ENCODE data around the gene ARL6IP4. TPM values are rescaled to one million over a fixed set of nuclear protein-coding genes. Genes with fewer than 3 reads are reported as not detected.

ARL6IP4 gene
- total RNA-seq, 4 donors from 2014 or later = 84.2 to 212 (median 153) TPM

DNA sequence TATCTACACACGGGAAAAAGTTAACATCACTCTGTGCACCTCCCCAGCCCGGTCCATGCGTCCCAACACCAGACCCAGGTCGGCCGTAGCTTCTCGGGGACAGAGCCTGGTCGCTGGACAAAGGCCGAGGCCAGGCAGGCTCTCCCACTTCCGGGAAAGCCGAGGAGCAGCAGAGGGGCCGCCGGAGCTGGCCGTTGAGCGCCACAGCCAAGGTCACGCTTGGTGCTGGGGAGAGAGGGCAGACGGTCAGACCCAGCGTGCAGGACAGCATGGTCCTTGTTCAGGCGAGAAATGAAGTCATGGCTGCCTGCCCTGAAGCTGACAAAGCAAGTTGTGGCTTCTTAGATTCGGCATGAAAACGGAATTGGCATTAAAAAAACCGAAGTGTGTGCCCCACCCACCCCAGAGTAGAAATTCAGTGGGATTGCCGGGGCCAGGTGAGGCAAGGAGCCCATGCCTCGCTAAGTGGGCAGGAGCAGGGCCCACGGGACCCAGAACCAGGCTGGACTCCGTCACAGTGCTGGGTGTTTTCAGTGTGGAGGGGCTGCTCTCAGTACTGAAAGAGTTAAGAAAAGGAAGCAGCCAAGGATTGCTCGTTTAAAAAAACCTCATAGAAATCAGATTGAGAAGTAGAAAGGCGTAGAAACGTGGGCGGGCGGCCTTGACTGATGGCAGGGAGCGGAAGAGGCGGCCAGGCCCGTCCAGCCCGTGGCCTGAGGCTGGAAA lies 4.3 kb downstream of the ARL6IP4 start:
- 32 to 43% methylated on average over 21 to 23 of the region's 34 CpGs for WGBS, 2 donors
- peaks cover 44 to 54% (median 45%) of the 10 kb centered on the region in 3 donors for H3K4me1 ChIP-seq
- TF ChIP-seq, protein P1, sequence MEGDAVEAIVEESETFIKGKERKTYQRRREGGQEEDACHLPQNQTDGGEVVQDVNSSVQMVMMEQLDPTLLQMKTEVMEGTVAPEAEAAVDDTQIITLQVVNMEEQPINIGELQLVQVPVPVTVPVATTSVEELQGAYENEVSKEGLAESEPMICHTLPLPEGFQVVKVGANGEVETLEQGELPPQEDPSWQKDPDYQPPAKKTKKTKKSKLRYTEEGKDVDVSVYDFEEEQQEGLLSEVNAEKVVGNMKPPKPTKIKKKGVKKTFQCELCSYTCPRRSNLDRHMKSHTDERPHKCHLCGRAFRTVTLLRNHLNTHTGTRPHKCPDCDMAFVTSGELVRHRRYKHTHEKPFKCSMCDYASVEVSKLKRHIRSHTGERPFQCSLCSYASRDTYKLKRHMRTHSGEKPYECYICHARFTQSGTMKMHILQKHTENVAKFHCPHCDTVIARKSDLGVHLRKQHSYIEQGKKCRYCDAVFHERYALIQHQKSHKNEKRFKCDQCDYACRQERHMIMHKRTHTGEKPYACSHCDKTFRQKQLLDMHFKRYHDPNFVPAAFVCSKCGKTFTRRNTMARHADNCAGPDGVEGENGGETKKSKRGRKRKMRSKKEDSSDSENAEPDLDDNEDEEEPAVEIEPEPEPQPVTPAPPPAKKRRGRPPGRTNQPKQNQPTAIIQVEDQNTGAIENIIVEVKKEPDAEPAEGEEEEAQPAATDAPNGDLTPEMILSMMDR (IDR thresholded peaks at IDR 0.05) = no peak
- no peak for TF ChIP-seq POLR2A (IDR thresholded peaks at IDR 0.05)
- peak overlapping the region in 1 of 4 donors; percentile 22 for H3K4me3 ChIP-seq
- peaks cover 0 to 69% (median 5%) of the 10 kb centered on the region in 3 donors for H3K36me3 ChIP-seq
- H3K27ac ChIP-seq = peak overlapping the region; percentile 24 to 85 (median 65)
- H3K9me3 ChIP-seq = no peaks in the 10 kb centered on the region
- intact Hi-C loops (cut with DNase I) = no loop called here
- H3K27me3 ChIP-seq = no peaks in the 10 kb centered on the region
- no peak for DNase-seq

DNA sequence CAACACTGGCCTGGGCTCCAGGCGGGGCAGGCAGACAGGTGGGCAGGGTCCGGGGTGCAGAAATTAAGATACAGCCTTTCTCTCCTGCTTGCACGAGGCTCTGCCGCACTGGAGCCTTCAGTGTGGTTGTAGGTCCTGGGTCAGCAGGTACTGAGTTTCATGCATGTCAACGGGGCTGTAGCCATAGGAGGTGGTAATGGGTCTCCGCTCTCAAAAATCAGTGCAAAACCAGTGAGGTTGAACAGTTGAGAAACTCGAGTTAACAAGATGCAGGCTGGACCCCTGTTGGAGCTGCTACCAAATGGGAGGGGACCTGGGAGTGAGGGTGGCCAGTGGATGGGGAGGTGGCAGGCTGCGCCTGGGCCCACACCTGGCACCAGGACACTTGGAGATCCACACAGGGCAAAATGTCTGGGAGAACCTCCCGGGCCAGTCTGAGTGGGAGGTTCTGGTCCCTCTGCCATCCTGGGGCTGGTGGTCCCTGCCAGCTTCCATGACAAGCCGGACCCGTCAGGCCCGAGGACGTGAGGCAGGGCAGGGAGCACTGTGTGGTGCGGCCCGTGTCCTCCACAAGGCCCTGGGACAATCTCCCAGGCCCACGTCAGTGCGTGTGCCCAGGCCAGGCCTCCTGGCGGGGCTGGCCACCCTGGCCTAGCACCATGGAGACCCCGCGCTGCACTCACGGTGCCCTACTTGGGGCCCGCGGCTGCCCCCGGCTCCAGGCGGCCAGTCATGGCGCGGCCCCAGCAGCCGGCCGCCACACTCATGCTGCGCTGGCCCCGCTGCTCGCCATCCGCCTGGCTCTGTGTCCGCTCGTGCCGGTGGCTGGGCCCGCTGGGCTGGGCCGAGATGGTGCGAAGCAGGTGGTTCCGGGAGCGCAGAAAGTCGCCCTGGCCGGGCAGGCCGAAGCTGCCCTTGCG lies 5.1 kb downstream of the ARL6IP4 start:
- Histone ChIP-seq H3K27me3 (no peaks in the 10 kb centered on the region), H3K27ac (peak overlapping the region; percentile 24 to 85 (median 65)), H3K4me1 (peaks cover 41 to 50% (median 42%) of the 10 kb centered on the region in 3 donors), H3K9me3 (no peaks in the 10 kb centered on the region), H3K4me3 (no peak overlapping the region), H3K36me3 (peaks cover 0 to 77% (median 5%) of the 10 kb centered on the region in 3 donors)
- DNase-seq = no peak
- WGBS, 2 donors = 60 to 68% methylated on average over 8 to 9 of the region's 45 CpGs
- intact Hi-C loops (cut with DNase I) = no loop called here
- no peak for TF ChIP-seq POLR2A (IDR thresholded peaks at IDR 0.05)
- TF ChIP-seq, protein P1 (IDR thresholded peaks at IDR 0.05) = no peak

DNA sequence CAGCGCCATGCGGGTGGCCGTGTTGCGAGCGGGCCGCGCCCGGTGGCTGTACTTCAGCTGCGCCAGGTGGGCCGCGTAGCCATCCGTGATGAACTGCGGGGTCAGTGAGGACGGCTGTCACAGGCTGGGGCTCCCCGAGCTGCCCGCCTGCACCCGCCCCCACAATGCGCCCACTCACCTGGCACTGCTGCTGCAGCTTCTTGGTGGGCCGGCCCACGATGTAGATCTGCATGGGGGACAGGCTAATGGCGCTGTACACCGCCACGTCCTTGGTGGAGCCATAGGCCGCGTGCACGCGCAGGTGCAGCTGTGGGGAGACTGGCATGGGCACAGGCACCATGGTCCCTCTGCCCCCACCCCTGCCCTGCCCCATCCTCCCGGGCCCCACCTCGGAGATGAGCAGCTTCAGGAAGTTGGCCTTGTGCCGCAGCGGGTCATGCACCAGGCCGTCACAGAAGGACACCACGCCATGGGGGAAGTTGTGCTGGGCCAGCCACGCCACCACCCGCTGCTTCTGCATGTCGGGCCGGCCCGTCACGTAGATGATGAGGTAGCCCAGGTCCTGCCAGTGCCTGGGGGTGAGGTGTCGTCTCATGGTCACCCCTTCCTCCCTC lies 5.9 kb downstream of the ARL6IP4 start:
- WGBS, 2 donors = 100% methylated on average over 2 of the region's 40 CpGs
- peaks cover 37 to 45% (median 39%) of the 10 kb centered on the region in 3 donors for H3K4me1 ChIP-seq
- H3K27me3 ChIP-seq = no peaks in the 10 kb centered on the region
- peaks cover 0 to 84% (median 5%) of the 10 kb centered on the region in 3 donors for H3K36me3 ChIP-seq
- no peak for DNase-seq
- TF ChIP-seq POLR2A (IDR thresholded peaks at IDR 0.05) = no peak
- TF ChIP-seq, protein P1 (IDR thresholded peaks at IDR 0.05) = no peak
- no peaks in the 10 kb centered on the region for H3K9me3 ChIP-seq
- H3K27ac ChIP-seq = no peak overlapping the region
- intact Hi-C loops (cut with DNase I) = no loop called here
- H3K4me3 ChIP-seq = no peak overlapping the region

DNA sequence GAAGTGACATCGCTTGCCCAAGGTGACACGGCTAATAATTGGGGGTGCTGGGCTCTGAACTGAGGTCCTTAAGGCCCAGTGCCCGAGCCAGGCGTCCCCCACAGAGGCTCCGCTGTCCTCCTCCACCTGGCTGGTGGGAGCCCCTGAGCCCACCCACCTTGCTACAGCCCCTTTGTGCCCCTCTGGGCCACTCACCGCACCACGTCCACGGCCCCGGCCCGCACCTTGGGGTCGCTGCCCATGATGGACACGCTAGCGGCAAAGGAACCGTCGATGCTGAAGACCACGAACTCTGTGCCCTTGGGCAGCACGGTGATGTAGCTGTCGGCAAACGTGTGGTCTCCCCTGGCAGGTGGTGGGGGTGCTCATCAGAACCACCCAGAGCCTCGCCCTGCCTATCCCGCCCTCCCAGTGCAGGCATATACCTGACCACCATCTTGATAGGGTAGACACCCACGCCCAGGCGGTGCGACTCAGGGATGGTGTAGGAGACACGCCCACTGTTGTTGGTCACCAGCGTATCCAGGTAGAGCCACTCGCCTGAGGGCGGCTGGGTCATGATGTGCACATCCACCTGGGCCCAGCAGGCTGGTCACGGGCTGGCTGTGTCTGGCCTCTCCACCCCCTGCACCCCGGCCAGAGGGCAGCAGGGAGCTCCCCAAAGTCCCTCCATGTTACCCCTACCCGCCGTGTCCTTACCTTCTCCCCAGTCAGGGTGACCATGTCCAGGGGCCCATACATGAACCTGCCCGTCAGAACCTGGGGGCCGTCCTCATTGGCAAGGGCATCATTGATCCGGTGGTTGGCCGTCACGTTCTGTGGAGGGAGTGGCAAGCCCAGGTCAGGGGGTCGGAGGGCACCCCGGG lies 6.8 kb downstream of the ARL6IP4 start:
- intact Hi-C loops (cut with DNase I) = no loop called here
- H3K9me3 ChIP-seq = no peaks in the 10 kb centered on the region
- no peak for DNase-seq
- H3K27ac ChIP-seq = no peak overlapping the region
- H3K36me3 ChIP-seq = peaks cover 0 to 87% (median 5%) of the 10 kb centered on the region in 3 donors
- H3K4me3 ChIP-seq = no peak overlapping the region
- H3K27me3 ChIP-seq = no peaks in the 10 kb centered on the region
- 74% methylated on average over 13 of the region's 39 CpGs; no CpG with 5 or more reads in 1 of the 2 donors for WGBS, 2 donors
- peaks cover 28 to 36% (median 30%) of the 10 kb centered on the region in 3 donors for H3K4me1 ChIP-seq
- TF ChIP-seq, protein P1 (IDR thresholded peaks at IDR 0.05) = no peak
- TF ChIP-seq POLR2A (IDR thresholded peaks at IDR 0.05) = no peak

Data from esophagus squamous epithelium (tissue), 5 donors.